H1 (cell line): ENCODE data around the gene NECTIN2. TPM values are rescaled to one million over a fixed set of nuclear protein-coding genes. Genes with fewer than 3 reads are reported as not detected.

Source experiments
- CTCF ChIA-PET: fragments of 300-600 bp; sonication (Branson Sonifier 250); formaldehyde crosslinking; loops from one replicate; lab custom pipeline; 2021; ENCODE audit not compliant: partially characterized antibody; lab: Charles Lee
- POLR2A ChIA-PET: fragments of 300-600 bp; sonication (Branson Sonifier 250); formaldehyde crosslinking; loops from one replicate; lab custom pipeline; 2021; ENCODE audit warnings: inconsistent platforms; ENCODE audit not compliant: partially characterized antibody; lab: Charles Lee
- DNase-seq, 2 experiments: peaks; one replicate each; pipeline versions ENCODE4 v3.0.0 to v3.0.0-alpha.2; 2010 to 2022; ENCODE audit warnings: low spot score in 2 of 2, low read depth in 1 of 2, mixed read lengths in 1 of 2
- FAIRE-seq: peaks from 2 replicates; lab custom pipeline; 2011; peaks lifted over from hg19 to GRCh38; lab: Jason Lieb, UNC
- H2AFZ ChIP-seq: 2 replicates; pipeline ENCODE4 v1.8.1; 2012; ENCODE audit warnings: low read length, inconsistent platforms
- H2AK5ac ChIP-seq: 2 replicates; pipeline ENCODE4 v1.6.1; 2013; ENCODE audit warnings: low read depth, low read length
- H2BK120ac ChIP-seq: replicated peaks from 2 replicates; pipeline ENCODE3; 2013; ENCODE audit warnings: low read depth, low read length, inconsistent platforms
- H2BK12ac ChIP-seq: 2 replicates; pipeline ENCODE4 v1.6.1; 2013; ENCODE audit warnings: low read depth, low read length
- H2BK15ac ChIP-seq: 2 replicates; pipeline ENCODE4 v1.6.1; 2013; ENCODE audit warnings: low read length
- H2BK20ac ChIP-seq: 2 replicates; pipeline ENCODE4 v1.6.1; 2013; ENCODE audit warnings: low read length
- H2BK5ac ChIP-seq: 2 replicates; pipeline ENCODE4 v1.6.1; 2013; ENCODE audit warnings: low read depth, low read length
- H3K14ac ChIP-seq: 2 replicates; pipeline ENCODE4 v1.6.1; 2013; ENCODE audit warnings: inconsistent platforms; ENCODE audit not compliant: insufficient read length
- H3K18ac ChIP-seq: 2 replicates; pipeline ENCODE4 v1.6.1; 2013; ENCODE audit warnings: low read length; ENCODE audit errors: extremely low read depth
- H3K23ac ChIP-seq: 2 replicates; pipeline ENCODE4 v1.6.1; 2013; ENCODE audit warnings: inconsistent platforms; ENCODE audit not compliant: insufficient read length
- H3K23me2 ChIP-seq: 2 replicates; pipeline ENCODE4 v1.6.1; 2013; ENCODE audit warnings: low read depth, low read length
- H3K27ac ChIP-seq: 2 replicates; pipeline ENCODE4 v1.6.1; 2011; ENCODE audit warnings: low read depth, low read length, inconsistent platforms
- H3K27me3 ChIP-seq, 4 experiments: replicated peaks in 1 of 4; 1 replicate in 1 of 4; 2 replicates in 3 of 4; pipeline versions ENCODE4 v1.6.1 to v1.8.1; 2011 to 2013; ENCODE audit warnings: low read length in 3 of 4, mild to moderate bottlenecking in 3 of 4, inconsistent platforms in 2 of 4, mixed read lengths in 2 of 4, moderate library complexity in 1 of 4; ENCODE audit not compliant: control insufficient read depth in 3 of 4, insufficient read depth in 3 of 4; ENCODE audit errors: extremely low read depth in 1 of 4
- H3K36me3 ChIP-seq, 4 experiments: 2 replicates each; pipeline versions ENCODE4 v1.6.1 to v1.8.1; 2011 to 2013; ENCODE audit warnings: mild to moderate bottlenecking in 4 of 4, low read length in 3 of 4, moderate library complexity in 2 of 4, control low read depth in 1 of 4, inconsistent platforms in 1 of 4; ENCODE audit not compliant: insufficient read depth in 4 of 4, control insufficient read depth in 2 of 4
- H3K4ac ChIP-seq: replicated peaks from 2 replicates; pipeline ENCODE3; 2013; ENCODE audit warnings: low read length, low read depth, mixed read lengths, inconsistent platforms; ENCODE audit not compliant: insufficient read length
- H3K4me1 ChIP-seq, 4 experiments: replicated peaks in 1 of 4; 1 replicate in 1 of 4; 2 replicates in 3 of 4; pipeline versions ENCODE4 v1.6.1 to v1.8.1; 2011 to 2013; ENCODE audit warnings: low read length in 3 of 4, inconsistent platforms in 2 of 4, mixed read lengths in 1 of 4; ENCODE audit not compliant: insufficient read depth in 4 of 4, control insufficient read depth in 3 of 4
- H3K4me2 ChIP-seq, 2 experiments: 2 replicates each; pipeline versions ENCODE4 v1.6.1 to v1.8.1; 2011 to 2013; ENCODE audit warnings: low read depth in 2 of 2, low read length in 2 of 2, control low read depth in 1 of 2, inconsistent platforms in 1 of 2, mild to moderate bottlenecking in 1 of 2; ENCODE audit not compliant: insufficient read depth in 1 of 2
- H3K4me3 ChIP-seq, 4 experiments: fragments of 200-600, 300-600 bp in 1 of 4; sonication (generic), shearing (Covaris generic), sonication (Bioruptor Twin) in 1 of 4; 2 replicates each; pipeline versions ENCODE4 v1.5.1 to v1.8.1; 2011 to 2016; ENCODE audit warnings: low read length in 4 of 4, low read depth in 3 of 4, control low read depth in 2 of 4, inconsistent platforms in 2 of 4, mild to moderate bottlenecking in 2 of 4, mixed read lengths in 1 of 4, moderate library complexity in 1 of 4; ENCODE audit not compliant: insufficient read depth in 2 of 4; ENCODE audit errors: extremely low read depth in 1 of 4
- H3K56ac ChIP-seq: replicated peaks from 2 replicates; pipeline ENCODE3; 2013; ENCODE audit warnings: low read depth, mild to moderate bottlenecking, mixed read lengths, low read length, inconsistent platforms; ENCODE audit not compliant: insufficient read length
- H3K79me1 ChIP-seq: 2 replicates; pipeline ENCODE4 v1.6.1; 2013; ENCODE audit warnings: low read depth, low read length, control low read depth
- H3K79me2 ChIP-seq, 2 experiments: 2 replicates each; pipeline versions ENCODE4 v1.6.1 to v1.8.1; 2012 to 2013; ENCODE audit warnings: low read length in 2 of 2, mild to moderate bottlenecking in 2 of 2, inconsistent platforms in 1 of 2; ENCODE audit not compliant: insufficient read depth in 2 of 2, control insufficient read depth in 1 of 2
- H3K9ac ChIP-seq, 4 experiments: replicated peaks in 1 of 4; 1 replicate in 1 of 4; 2 replicates in 3 of 4; pipeline versions ENCODE4 v1.6.1 to v1.8.1; 2011 to 2013; ENCODE audit warnings: low read depth in 3 of 4, low read length in 3 of 4, control low read depth in 2 of 4, mild to moderate bottlenecking in 2 of 4, moderate library complexity in 2 of 4, inconsistent platforms in 1 of 4; ENCODE audit errors: extremely low read depth in 1 of 4
- H3K9me3 ChIP-seq, 2 experiments: 2 replicates each; pipeline versions ENCODE4 v1.6.1 to v1.8.1; 2012 to 2013; ENCODE audit warnings: mild to moderate bottlenecking in 2 of 2, moderate library complexity in 2 of 2, control low read depth in 1 of 2, inconsistent platforms in 1 of 2, low read depth in 1 of 2, low read length in 1 of 2, mixed read lengths in 1 of 2; ENCODE audit not compliant: insufficient read depth in 2 of 2
- H4K20me1 ChIP-seq, 2 experiments: replicated peaks in 1 of 2; 2 replicates each; pipeline versions ENCODE3 to v1.8.1; 2011 to 2013; ENCODE audit warnings: inconsistent platforms in 2 of 2, low read length in 2 of 2, mild to moderate bottlenecking in 1 of 2; ENCODE audit not compliant: insufficient read depth in 2 of 2, control insufficient read depth in 1 of 2
- H4K5ac ChIP-seq: 2 replicates; pipeline ENCODE4 v1.6.1; 2013; ENCODE audit warnings: low read length, low read depth, mixed read lengths, inconsistent platforms; ENCODE audit not compliant: insufficient read length
- H4K8ac ChIP-seq: 2 replicates; pipeline ENCODE4 v1.8.0; 2013; ENCODE audit warnings: mild to moderate bottlenecking, moderate library complexity, low read length, inconsistent platforms; ENCODE audit not compliant: insufficient read depth; ENCODE audit errors: extremely low read depth
- H4K91ac ChIP-seq: replicated peaks from 2 replicates; pipeline ENCODE3; 2013; ENCODE audit warnings: low read length, mixed read lengths, inconsistent platforms; ENCODE audit not compliant: insufficient read length
- ATF2 ChIP-seq: IDR thresholded peaks from 2 replicates; pipeline ENCODE4 v1.6.1; 2012; ENCODE audit warnings: low read length, inconsistent platforms
- E2F6 ChIP-seq: IDR thresholded peaks from 2 replicates; pipeline ENCODE4 v1.6.1; 2012; ENCODE audit warnings: inconsistent platforms
- MAFK ChIP-seq: IDR thresholded peaks from 2 replicates; pipeline ENCODE4 v1.6.1; 2012; ENCODE audit warnings: low read depth, mild to moderate bottlenecking, improper control_type of control experiment, low read length
- NANOG ChIP-seq: IDR thresholded peaks from 2 replicates; pipeline ENCODE4 v1.6.1; 2011; ENCODE audit warnings: low read length, low read depth, mild to moderate bottlenecking, inconsistent platforms; ENCODE audit not compliant: insufficient read depth, poor library complexity, severe bottlenecking
- RFX5 ChIP-seq: IDR thresholded peaks from 2 replicates; pipeline ENCODE4 v1.6.1; 2011; ENCODE audit warnings: low read depth, low read length, improper control_type of control experiment, borderline replicate concordance
- RXRA ChIP-seq: IDR thresholded peaks from 2 replicates; pipeline ENCODE4 v1.6.1; 2011; ENCODE audit warnings: low read depth, mild to moderate bottlenecking, low read length, moderate library complexity; ENCODE audit not compliant: insufficient read depth
- SP1 ChIP-seq: IDR thresholded peaks from 2 replicates; pipeline ENCODE4 v1.6.1; 2011; ENCODE audit warnings: low read depth, low read length
- SRF ChIP-seq: IDR thresholded peaks from 2 replicates; pipeline ENCODE4 v1.6.1; 2011; ENCODE audit warnings: mild to moderate bottlenecking, low read depth, low read length, moderate library complexity
- TAF7 ChIP-seq: optimal IDR thresholded peaks from 2 replicates; pipeline ENCODE3; 2011; ENCODE audit warnings: low read depth, mild to moderate bottlenecking, inconsistent platforms, low read length, moderate library complexity, borderline replicate concordance
- WGBS, 2 experiments: shearing (Covaris generic) in 1 of 2; methylation state at CpG; one replicate each; pipeline versions ENCODE4 v1.1.6 to v1.1.7; 2013 to 2015; ENCODE audit warnings: low lambda C conversion rate in 2 of 2, mixed read lengths in 2 of 2, inconsistent platforms in 1 of 2, low coverage in 1 of 2, missing lambda C conversion rate in 1 of 2; ENCODE audit not compliant: insufficient replicate concordance in 2 of 2, insufficient coverage in 1 of 2, insufficient read length in 1 of 2; ENCODE audit errors: extremely low coverage in 1 of 2, missing lambda C conversion rate in 1 of 2; 5-methylcytosine and 5-hydroxymethylcytosine counted together
- polyA plus RNA-seq, 7 experiments: library from polyadenylated mRNA; depleted of rRNA in 3 of 7; stranded (reverse) in 5 of 7; unstranded in 2 of 7; fragments of >200 nt in 5 of 7; fragments of 200-250 nt in 2 of 7; gene quantifications; 1 replicate in 5 of 7; 2 replicates in 1 of 7; 4 replicates in 1 of 7; pipeline versions ENCODE4 v1.2.1 to v1.2.3, GENCODE V29; 2011 to 2013; ENCODE audit warnings: missing spikeins in 2 of 7, mixed read lengths in 2 of 7
- total RNA-seq: library from RNA; stranded (reverse); fragmentation: NEBNext Ultra II Directional; extraction: Animal tissue kit (Norgen Biotek cat#: 25700); gene quantifications from 2 replicates; pipeline ENCODE4 v1.2.1, GENCODE V29; 2021

NECTIN2 gene
- total and polyA plus RNA-seq, 2 of the 8 experiments (the other 6 are each of a cell fraction or from before 2014, with no cell fraction given) = 184 to 237 TPM

GRCh38 chr19:44894946-44895345 lies 48.8 kb downstream of the NECTIN2 start:
- H3K14ac ChIP-seq = no peak overlapping the region
- DNase-seq = no peak
- no peak overlapping the region for H3K4ac ChIP-seq
- no peaks in the 10 kb centered on the region for H3K9me3 ChIP-seq
- no peak overlapping the region for H2BK5ac ChIP-seq
- no peak overlapping the region for H3K27ac ChIP-seq
- ChIA-PET POLR2A (interaction anchor here (0.8 to 9.8 kb wide), 13 partner anchors 11 to 167 kb away, joined by 3 to 247 read pairs (median 3); partner anchors contain the start of genes APOE and NECTIN2), CTCF (interaction anchor here (0.8 to 2.1 kb wide), 6 partner anchors 9 to 144 kb away, joined by 3 to 17 read pairs (median 5); partner anchors contain the start of genes APOE and CLASRP)
- WGBS, 2 experiments = 96% methylated on average over 9 of the region's 9 CpGs; no CpG with 5 or more reads in 1 of the 2 experiments
- no peak overlapping the region for H3K18ac ChIP-seq
- H3K36me3 ChIP-seq = peaks cover 38 to 58% (median 46%) of the 10 kb centered on the region in 4 experiments
- H3K27me3 ChIP-seq = no peaks in the 10 kb centered on the region
- H3K4me1 ChIP-seq = peaks cover 4 to 8% (median 6%) of the 10 kb centered on the region in 4 experiments; a peak in 6 of 7 replicates
- H3K23ac ChIP-seq = no peak overlapping the region
- no peak overlapping the region for H3K4me2 ChIP-seq
- H2AFZ ChIP-seq = no peak overlapping the region
- H3K23me2 ChIP-seq = peaks cover 13% of the 10 kb centered on the region
- no peak for FAIRE-seq
- no peak overlapping the region for H3K56ac ChIP-seq
- H4K8ac ChIP-seq = no peak overlapping the region; the same call in 1 of the 2 replicates
- H2BK20ac ChIP-seq = no peak overlapping the region
- no peak overlapping the region for H2AK5ac ChIP-seq
- H3K4me3 ChIP-seq = no peak overlapping the region
- H4K91ac ChIP-seq = no peak overlapping the region
- no peak overlapping the region for H2BK12ac ChIP-seq
- no peak overlapping the region for H2BK15ac ChIP-seq
- H2BK120ac ChIP-seq = no peak overlapping the region
- no peak overlapping the region for H3K9ac ChIP-seq
- H3K79me1 ChIP-seq = peaks cover 25% of the 10 kb centered on the region
- peaks cover 7 to 42% of the 10 kb centered on the region in 2 experiments for H3K79me2 ChIP-seq
- no peak for TF ChIP-seq E2F6
- TF ChIP-seq NANOG = no peak
- TF ChIP-seq ATF2 = no peak
- TF ChIP-seq TAF7 = no peak
- no peak for TF ChIP-seq SP1
- no peak for TF ChIP-seq SRF
- TF ChIP-seq MAFK = no peak
- no peak for TF ChIP-seq RXRA
- TF ChIP-seq RFX5 = no peak
- peaks cover 14 to 35% of the 10 kb centered on the region in 2 experiments for H4K20me1 ChIP-seq
- no peak overlapping the region for H4K5ac ChIP-seq
